ENCODE measurements around the gene KMO. TPM values are rescaled to one million over a fixed set of nuclear protein-coding genes. Genes with fewer than 3 reads are reported as not detected.

KMO gene
- total and polyA plus RNA-seq, 2 of the 13 experiments (the other 11 are each of a cell fraction or from before 2014, with no cell fraction given), result 0.01 TPM; not detected in 1

DNA sequence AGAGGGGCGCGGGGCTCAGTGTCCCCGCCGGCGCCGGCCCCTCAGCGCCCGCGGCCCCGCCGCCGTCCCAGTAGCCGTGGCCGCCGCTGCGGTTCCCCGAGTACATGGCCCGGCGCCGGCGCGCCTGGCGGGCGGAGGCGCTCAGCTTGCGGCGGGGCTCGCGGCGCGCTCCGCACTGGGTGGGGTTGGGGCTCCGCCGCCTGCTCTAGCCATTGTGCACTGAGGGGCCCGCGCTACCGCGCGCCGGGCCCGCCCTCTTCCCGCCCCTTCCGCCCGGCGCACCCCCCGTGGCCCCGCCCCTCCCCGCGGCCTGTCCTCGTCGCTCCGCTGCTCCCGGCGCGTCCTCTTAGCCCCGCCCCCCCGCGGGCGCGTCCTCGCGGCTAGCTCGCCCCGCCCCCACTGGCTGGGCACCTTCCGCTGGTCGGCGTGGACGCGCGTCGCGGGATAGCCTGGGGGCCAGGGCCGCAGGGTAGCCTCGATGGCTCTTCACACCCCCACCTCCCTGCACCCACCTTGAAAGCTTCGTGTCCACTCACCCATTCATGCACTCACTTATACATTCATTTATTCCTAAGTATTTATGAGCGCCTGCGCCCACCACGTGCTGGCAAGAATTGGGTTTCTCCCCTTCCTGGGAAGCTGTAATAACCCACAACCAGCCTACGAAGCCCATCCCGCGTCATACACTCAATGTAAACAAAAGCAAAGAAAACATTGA, 108.1 kb downstream of the KMO start, which contains the start of the genes CHML and OPN3:
CHML (minus strand) TSS at position 221 of the 718 bp plus-strand sequence. CDS start 4,603 bp downstream, outside the sequence.
OPN3 (minus strand) TSS at position 221 of the 718 bp plus-strand sequence; CDS start at position 106, 115 bp downstream.
- peak; percentile 92 for ATAC-seq
- H3K27ac ChIP-seq (ENCODE audit: extremely low read length, insufficient read depth, low read length), result peak within 1 kb of the TSS; percentile 91
- no peaks in the 10 kb centered on the region for H3K9me3 ChIP-seq (ENCODE audit: low read length)
- intact Hi-C loops (cut with micrococcal nuclease; ENCODE audit: unreplicated experiment) (loop anchor here (1.0 kb wide), 2 partner anchors 25 to 122 kb away; no protein-coding TSS in a partner anchor), in situ Hi-C loops (cut with HindIII; ENCODE audit: extremely low pct_ligation_motif_present, low pct_unique_long_range_greater_than_20kb) (no loop called here)
- under 1% methylated on average over 8 of the region's 81 CpGs for WGBS (ENCODE audit: low lambda C conversion rate)
- H3K79me2 ChIP-seq (ENCODE audit: insufficient read depth, low read length), result peaks cover 24% of the 10 kb centered on the region
- H3K36me3 ChIP-seq (replicated peaks in 1 of 2; ENCODE audit: control insufficient read depth in 1 of 2, insufficient read depth in 2 of 2, low read length in 2 of 2), result peaks cover 0 to 6% of the 10 kb centered on the region in 2 experiments; a peak in 4 of 5 replicates
- ChIA-PET CTCF (ENCODE audit: low intra/inter-chr PET ratio, low total read pairs) (interaction anchor here (1.0 kb wide), 1 partner anchor 30 kb away, joined by 3 read pairs; no protein-coding TSS in a partner anchor), POLR2A (interaction anchor here (0.9 to 2.2 kb wide), 9 partner anchors 8 to 207 kb away, joined by 3 to 11 read pairs (median 6); partner anchors contain the start of genes EXO1 and FH)
- H3K4me1 ChIP-seq (ENCODE audit: insufficient read depth, low read length), result peaks cover 47% of the 10 kb centered on the region
- peak within 1 kb of the TSS; percentile 7 for H2AFZ ChIP-seq (ENCODE audit: low read length)
- H3K9ac ChIP-seq (ENCODE audit: insufficient read depth, low read depth, low read length), result peak within 1 kb of the TSS; percentile 96
- peak; percentile 76 for DNase-seq (ENCODE audit: low spot score)
- peaks cover 6% of the 10 kb centered on the region; the same call in 1 of the 2 replicates for H4K20me1 ChIP-seq (ENCODE audit: insufficient read depth, low read length)
- peak within 1 kb of the TSS; percentile 85 to 100 (median 99) for H3K4me3 ChIP-seq (replicated peaks in 1 of 3; ENCODE audit: insufficient read depth in 1 of 3, low read depth in 2 of 3, low read length in 3 of 3)
- no peak for FAIRE-seq
- BruUV-seq (replicated peaks), result no TSS peak
- no peaks in the 10 kb centered on the region; a peak in 1 of 5 replicates for H3K27me3 ChIP-seq (ENCODE audit: control insufficient read depth in 1 of 2, insufficient read depth in 2 of 2, low read length in 2 of 2)
- H3K4me2 ChIP-seq (ENCODE audit: low read depth, low read length), result peak within 1 kb of the TSS; percentile 97
- TF ChIP-seq, protein P1, sequence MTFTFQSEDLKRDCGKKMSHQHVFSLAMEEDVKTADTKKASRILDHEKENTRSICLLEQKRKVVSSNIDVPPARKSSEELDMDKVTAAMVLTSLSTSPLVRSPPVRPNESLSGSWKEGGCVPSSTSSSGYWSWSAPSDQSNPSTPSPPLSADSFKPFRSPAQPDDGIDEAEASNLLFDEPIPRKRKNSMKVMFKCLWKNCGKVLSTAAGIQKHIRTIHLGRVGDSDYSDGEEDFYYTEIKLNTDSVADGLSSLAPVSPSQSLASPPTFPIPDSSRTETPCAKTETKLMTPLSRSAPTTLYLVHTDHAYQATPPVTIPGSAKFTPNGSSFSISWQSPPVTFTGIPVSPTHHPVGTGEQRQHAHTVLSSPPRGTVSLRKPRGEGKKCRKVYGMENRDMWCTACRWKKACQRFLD (CRISPR knock-in tag; IDR thresholded peaks at IDR 0.05; ENCODE audit: borderline replicate concordance), result peak; percentile 27; the same call in 1 of the 2 replicates
- TF ChIP-seq ZNF777 (CRISPR knock-in tag; IDR thresholded peaks at IDR 0.05) (peak; percentile 55; the same call in 1 of the 2 replicates), GATAD1 (CRISPR knock-in tag; IDR thresholded peaks at IDR 0.05) (peak; percentile 43; the same call in 1 of the 2 replicates), ZFAT (CRISPR knock-in tag; conservative IDR thresholded peaks at IDR 0.05) (0 out of 2 replicates have a peak, but pooled peaks have one; percentile 52), ZNF274 (CRISPR knock-in tag; IDR thresholded peaks at IDR 0.05) (no peak), ELF3 (CRISPR knock-in tag; IDR thresholded peaks at IDR 0.05) (no peak)
- TF ChIP-seq, protein P2, sequence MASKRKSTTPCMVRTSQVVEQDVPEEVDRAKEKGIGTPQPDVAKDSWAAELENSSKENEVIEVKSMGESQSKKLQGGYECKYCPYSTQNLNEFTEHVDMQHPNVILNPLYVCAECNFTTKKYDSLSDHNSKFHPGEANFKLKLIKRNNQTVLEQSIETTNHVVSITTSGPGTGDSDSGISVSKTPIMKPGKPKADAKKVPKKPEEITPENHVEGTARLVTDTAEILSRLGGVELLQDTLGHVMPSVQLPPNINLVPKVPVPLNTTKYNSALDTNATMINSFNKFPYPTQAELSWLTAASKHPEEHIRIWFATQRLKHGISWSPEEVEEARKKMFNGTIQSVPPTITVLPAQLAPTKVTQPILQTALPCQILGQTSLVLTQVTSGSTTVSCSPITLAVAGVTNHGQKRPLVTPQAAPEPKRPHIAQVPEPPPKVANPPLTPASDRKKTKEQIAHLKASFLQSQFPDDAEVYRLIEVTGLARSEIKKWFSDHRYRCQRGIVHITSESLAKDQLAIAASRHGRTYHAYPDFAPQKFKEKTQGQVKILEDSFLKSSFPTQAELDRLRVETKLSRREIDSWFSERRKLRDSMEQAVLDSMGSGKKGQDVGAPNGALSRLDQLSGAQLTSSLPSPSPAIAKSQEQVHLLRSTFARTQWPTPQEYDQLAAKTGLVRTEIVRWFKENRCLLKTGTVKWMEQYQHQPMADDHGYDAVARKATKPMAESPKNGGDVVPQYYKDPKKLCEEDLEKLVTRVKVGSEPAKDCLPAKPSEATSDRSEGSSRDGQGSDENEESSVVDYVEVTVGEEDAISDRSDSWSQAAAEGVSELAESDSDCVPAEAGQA (IDR thresholded peaks at IDR 0.05; ENCODE audit: low read depth), result no peak
- TF ChIP-seq, protein P2 (CRISPR knock-in tag; IDR thresholded peaks at IDR 0.05; ENCODE audit: borderline replicate concordance), result 0 out of 2 replicates have a peak, but pooled peaks have one; percentile 61
- TF ChIP-seq, protein P3, sequence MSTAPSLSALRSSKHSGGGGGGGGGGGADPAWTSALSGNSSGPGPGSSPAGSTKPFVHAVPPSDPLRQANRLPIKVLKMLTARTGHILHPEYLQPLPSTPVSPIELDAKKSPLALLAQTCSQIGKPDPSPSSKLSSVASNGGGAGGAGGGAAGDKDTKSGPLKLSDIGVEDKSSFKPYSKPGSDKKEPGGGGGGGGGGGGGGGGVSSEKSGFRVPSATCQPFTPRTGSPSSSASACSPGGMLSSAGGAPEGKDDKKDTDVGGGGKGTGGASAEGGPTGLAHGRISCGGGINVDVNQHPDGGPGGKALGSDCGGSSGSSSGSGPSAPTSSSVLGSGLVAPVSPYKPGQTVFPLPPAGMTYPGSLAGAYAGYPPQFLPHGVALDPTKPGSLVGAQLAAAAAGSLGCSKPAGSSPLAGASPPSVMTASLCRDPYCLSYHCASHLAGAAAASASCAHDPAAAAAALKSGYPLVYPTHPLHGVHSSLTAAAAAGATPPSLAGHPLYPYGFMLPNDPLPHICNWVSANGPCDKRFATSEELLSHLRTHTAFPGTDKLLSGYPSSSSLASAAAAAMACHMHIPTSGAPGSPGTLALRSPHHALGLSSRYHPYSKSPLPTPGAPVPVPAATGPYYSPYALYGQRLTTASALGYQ (CRISPR knock-in tag; IDR thresholded peaks at IDR 0.05), result peak; percentile 68; the same call in 1 of the 2 replicates

All from HepG2 (cell line).